Erythroblast (primary cell): ENCODE results near the gene MRPL30.

Source experiments
- GATA1 ChIP-seq: IDR thresholded peaks from 2 replicates; pipeline ENCODE4 v1.6.1; 2011; ENCODE audit warnings: low read depth, mild to moderate bottlenecking, control low read depth, low read length, moderate library complexity
- POLR2A ChIP-seq: IDR thresholded peaks from 2 replicates; pipeline ENCODE4 v1.6.1; 2011; ENCODE audit warnings: mild to moderate bottlenecking, low read length

DNA sequence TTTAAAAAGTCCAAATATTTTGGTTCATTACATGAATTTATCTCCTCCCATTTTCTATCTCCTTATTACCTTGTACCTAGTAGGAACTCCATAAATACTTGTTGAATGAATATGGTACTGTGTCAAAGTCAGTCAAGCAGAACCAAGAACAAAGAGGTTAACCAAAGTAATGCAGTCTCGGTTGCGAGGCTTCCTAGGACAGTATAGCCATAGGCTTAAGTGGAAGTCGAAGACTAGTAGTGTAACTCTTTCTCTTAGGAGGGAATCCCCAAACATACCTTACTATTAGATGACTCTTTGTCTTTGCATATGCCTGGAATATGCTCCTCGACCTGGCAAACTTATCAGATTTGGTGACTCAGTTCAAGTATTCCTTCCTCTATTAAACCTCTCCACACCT, 21.4 kb upstream of the MRPL30 start:
- TF ChIP-seq POLR2A (no peak), GATA1 (no peak)
